ENCODE results near the gene FBRSL1.

- TF ChIP-seq POLR2AphosphoS5 (IDR thresholded peaks at IDR 0.05; ENCODE audit: low read depth, low read length) (no peak), REST (IDR thresholded peaks at IDR 0.05; ENCODE audit: insufficient read depth in 1 of 2, low read depth in 2 of 2, low read length in 2 of 2) (no peak), TAF1 (IDR thresholded peaks at IDR 0.05; ENCODE audit: borderline replicate concordance, insufficient read depth, low read length) (no peak), SIN3A (IDR thresholded peaks at IDR 0.05; ENCODE audit: borderline replicate concordance, insufficient read depth, low read length) (no peak)
Observed at GRCh38 chr12:132508491-132508740, 18.5 kb downstream of the FBRSL1 start.

Measured in PFSK-1 (cell line).